LNCAP (cell line): ENCODE results near the gene SALL4.

ENCODE experiments used
- CTCF ChIP-seq: fragments of 450-650 bp; IDR thresholded peaks from 2 replicates; pipeline ENCODE4 v1.5.1; 2017; ENCODE audit warnings: mild to moderate bottlenecking

Gene SALL4

DNA sequence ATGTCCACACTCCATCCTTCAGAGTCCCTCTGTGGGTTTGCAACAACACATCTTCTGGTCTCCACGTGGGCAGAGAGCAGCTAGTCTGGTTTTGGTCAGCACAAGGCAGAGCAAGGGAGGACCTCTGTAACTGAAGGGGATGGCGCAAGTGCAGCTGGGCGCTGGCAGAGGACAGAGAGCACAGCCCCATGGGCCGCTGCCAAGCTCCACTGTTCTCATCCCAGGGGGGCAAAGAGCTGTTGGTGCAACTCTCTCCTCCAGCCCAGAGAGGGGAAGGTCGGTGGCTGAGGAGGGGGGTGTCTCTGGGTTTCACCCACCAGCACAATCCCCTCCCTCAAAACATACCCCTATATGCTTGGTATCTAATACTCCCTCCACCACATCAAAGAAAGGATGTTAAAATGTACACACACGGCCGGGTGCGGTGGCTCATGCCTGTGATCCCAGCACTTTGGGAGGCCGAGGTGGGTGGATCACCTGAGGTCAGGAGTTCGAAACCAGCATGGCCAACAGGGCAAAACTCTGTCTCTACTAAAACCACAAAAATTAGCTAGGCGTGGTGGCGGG lies 43.3 kb downstream of the SALL4 start:
- TF ChIP-seq CTCF = no peak

- no peak for TF ChIP-seq CTCF
These were observed 45.1 kb downstream of the SALL4 start for GRCh38 chr20:51757226-51757625.

- TF ChIP-seq CTCF = no peak
These were observed 45.7 kb downstream of the SALL4 start for GRCh38 chr20:51756653-51757052.

DNA sequence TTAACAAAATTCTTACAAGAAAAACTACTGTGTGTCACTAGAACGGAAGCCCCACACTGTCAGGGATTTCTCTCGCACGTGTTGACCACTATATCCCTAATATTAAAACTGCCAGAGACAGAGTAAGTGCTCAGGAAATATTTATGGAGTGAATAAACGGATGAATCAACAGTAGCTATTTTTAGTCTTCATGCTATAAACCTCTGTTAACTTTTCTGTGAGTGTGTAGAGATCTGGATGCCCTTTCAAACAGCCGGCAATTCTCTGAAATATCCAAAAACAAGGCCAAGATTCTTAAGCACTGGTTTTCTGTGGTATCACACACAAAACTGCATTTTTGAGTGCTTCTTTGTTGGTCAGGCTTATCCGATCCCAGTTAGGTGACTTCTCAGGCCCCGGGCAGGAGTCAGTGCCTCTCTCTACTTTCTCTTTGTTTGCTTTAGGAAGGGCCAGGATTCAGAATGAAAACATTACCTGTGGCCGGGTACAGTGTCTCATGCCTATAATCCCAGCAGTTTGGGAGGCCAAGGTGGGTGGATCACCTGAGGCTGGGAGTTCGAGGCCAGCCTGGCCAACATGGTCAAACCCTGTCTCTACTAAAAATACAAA lies 49.9 kb downstream of the SALL4 start:
- TF ChIP-seq CTCF = no peak

GRCh38 chr20:51750770-51751388 lies 51.4 kb downstream of the SALL4 start:
- TF ChIP-seq CTCF = no peak

DNA sequence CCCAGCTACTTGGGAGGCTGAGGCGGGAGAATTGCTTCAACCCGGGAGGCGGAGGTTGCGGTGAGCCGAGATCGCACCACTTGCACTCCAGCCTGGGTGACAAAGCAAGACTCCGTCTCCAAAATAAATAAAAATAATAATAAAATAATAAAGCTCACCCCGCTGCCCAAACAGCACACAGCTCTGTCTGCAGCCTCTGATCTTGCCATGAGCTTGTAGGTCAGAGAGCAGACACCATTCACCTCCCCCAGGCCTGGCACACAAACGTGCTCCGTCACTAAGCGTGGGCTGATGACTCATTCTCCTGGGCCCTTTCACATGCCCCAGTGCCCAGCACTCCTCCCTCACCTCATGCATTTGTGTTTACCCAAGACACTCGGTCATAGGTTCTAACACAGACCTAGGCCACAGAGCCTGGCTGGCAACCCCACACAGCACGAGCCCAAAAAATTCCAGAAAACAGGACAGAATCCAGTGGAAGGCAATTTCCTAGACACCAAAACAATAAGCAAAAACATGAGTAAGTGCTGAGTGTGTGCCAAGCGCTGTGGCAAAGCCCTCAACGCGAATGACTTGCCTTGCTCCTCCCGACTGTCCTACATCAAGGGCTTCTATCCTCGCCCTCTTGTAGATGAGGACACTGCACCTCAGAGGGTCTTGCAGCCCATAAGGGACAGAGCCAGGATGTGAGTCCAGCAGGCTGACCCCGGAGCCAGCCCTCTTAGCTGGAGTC lies 52.1 kb downstream of the SALL4 start:
- TF ChIP-seq CTCF = no peak

DNA sequence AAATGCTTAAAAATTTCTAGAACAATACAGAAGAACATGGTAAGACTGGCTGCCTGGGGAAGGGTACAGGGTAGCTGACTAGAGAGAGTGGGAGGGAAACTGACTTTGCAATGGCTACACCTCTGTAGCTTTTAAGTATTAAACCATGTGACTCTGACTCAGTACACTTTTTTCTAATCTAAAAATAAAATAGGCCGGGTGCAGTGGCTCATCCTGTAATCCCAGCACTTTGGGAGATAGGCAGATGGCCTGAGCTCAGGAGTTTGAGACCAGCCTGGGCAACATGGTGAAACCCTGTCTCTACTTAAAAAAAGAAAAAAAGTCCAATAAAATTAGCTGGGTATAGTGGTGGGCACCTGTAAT lies 52.7 kb downstream of the SALL4 start:
- TF ChIP-seq CTCF = no peak
